ENCODE results near the gene DUOX1. TPM values are rescaled to one million over a fixed set of nuclear protein-coding genes. Genes with fewer than 3 reads are reported as not detected.
A peak's percentile ranks its signal among the peaks of the same experiment; 100 is the strongest.

DUOX1 gene
- total and polyA plus RNA-seq, 9 of the 15 experiments (the other 6 are each of a cell fraction or from before 2014, with no cell fraction given) = 0.01 to 0.22 (median 0.01) TPM; not detected in 6

GRCh38 chr15:45166834-45167630 lies 37.2 kb downstream of the DUOX1 start:
- ATAC-seq (peak; percentile 93), FAIRE-seq (peak; percentile 81), DNase-seq (ENCODE audit: extremely low read depth in 1 of 4, low spot score in 3 of 4) (peak; percentile 87 to 92 (median 88))
- WGBS (ENCODE audit: insufficient coverage, low coverage, missing lambda C conversion rate) = 1% methylated on average over 45 of the region's 79 CpGs
- intact Hi-C loops (cut with micrococcal nuclease) (loop anchor here (1.0 to 10.0 kb wide), 2 partner anchors 31 to 448 kb away; no protein-coding TSS in a partner anchor), in situ Hi-C loops (cut with MboI) (no loop called here)
- Histone ChIP-seq H3K9ac (ENCODE audit: insufficient read depth in 1 of 2, low read depth in 2 of 2, low read length in 2 of 2) (peak overlapping the region; percentile 82 to 97), H4K20me1 (replicated peaks; ENCODE audit: control insufficient read depth, insufficient read depth, low read length) (peaks cover 5% of the 10 kb centered on the region; the same call in 1 of the 2 replicates), H3K4me2 (ENCODE audit: insufficient read depth, low read length) (peak overlapping the region; percentile 76), H3K4me1 (replicated peaks in 1 of 2; ENCODE audit: control insufficient read depth in 2 of 2, insufficient read depth in 2 of 2, low read length in 2 of 2) (peaks cover 31 to 49% of the 10 kb centered on the region in 2 experiments), H3K36me3 (ENCODE audit: control insufficient read depth, insufficient read depth, low read length) (no peaks in the 10 kb centered on the region), H3K9me1 (ENCODE audit: control insufficient read depth, insufficient read depth, low read length) (no peaks in the 10 kb centered on the region), H3K27me3 (ENCODE audit: control insufficient read depth in 2 of 2, insufficient read depth in 2 of 2, low read length in 2 of 2) (no peaks in the 10 kb centered on the region), H3K79me2 (ENCODE audit: control insufficient read depth, insufficient read depth, low read length) (peaks cover 3% of the 10 kb centered on the region; the same call in 1 of the 3 replicates), H2AFZ (ENCODE audit: low read depth, low read length) (peak overlapping the region; percentile 95), H3K4me3 (peak overlapping the region; percentile 69), H3K9me3 (replicated peaks; ENCODE audit: control insufficient read depth, insufficient read depth, low read depth, low read length) (no peaks in the 10 kb centered on the region), H3K27ac (ENCODE audit: extremely low read depth, low read depth, low read length) (peak overlapping the region; percentile 86)
- BruUV-seq (replicated peaks) = no TSS peak
- ChIA-PET POLR2A (interaction anchor here (1.5 to 2.2 kb wide), 2 partner anchors 10 to 17 kb away, joined by 4 to 8 read pairs; no protein-coding TSS in a partner anchor), CTCF (ENCODE audit: low intra/inter-chr PET ratio) (interaction anchor here (0.6 to 3.0 kb wide), 2 partner anchors 291 to 422 kb away, joined by 3 to 14 read pairs; no protein-coding TSS in a partner anchor)
- TF ChIP-seq ZNF165 (CRISPR knock-in tag; IDR thresholded peaks at IDR 0.05; ENCODE audit: borderline replicate concordance) (no peak), ZNF263 (CRISPR knock-in tag; IDR thresholded peaks at IDR 0.05; ENCODE audit: borderline replicate concordance) (no peak), HDAC2 (IDR thresholded peaks at IDR 0.05) (0 out of 2 replicates have a peak, but pooled peaks have one; percentile 31), ZSCAN32 (CRISPR knock-in tag; IDR thresholded peaks at IDR 0.05) (no peak), GABPA (tag; conservative IDR thresholded peaks at IDR 0.05; ENCODE audit: low read depth) (peak; percentile 56; the same call in 1 of the 2 replicates), ZBTB2 (IDR thresholded peaks at IDR 0.05) (no peak), GATAD2B (IDR thresholded peaks at IDR 0.05; ENCODE audit: borderline replicate concordance) (peak; percentile 77; the same call in 1 of the 2 replicates), PML (IDR thresholded peaks at IDR 0.05; ENCODE audit: low read length) (peak; percentile 25; the same call in 1 of the 2 replicates), GABPB1 (CRISPR knock-in tag; IDR thresholded peaks at IDR 0.05) (no peak), E2F3 (CRISPR knock-in tag; IDR thresholded peaks at IDR 0.05) (peak; percentile 90), FOXM1 (IDR thresholded peaks at IDR 0.05; ENCODE audit: low read depth) (no peak), FOXM1 (CRISPR knock-in tag; IDR thresholded peaks at IDR 0.05; ENCODE audit: low read depth) (peak; percentile 36; the same call in 1 of the 2 replicates), NFRKB (IDR thresholded peaks at IDR 0.05; ENCODE audit: low read depth) (no peak), MNT (conservative IDR thresholded peaks at IDR 0.05) (peak in 1 of 2 experiments; percentile 46; a peak in 1 of 4 replicates), SLC30A9 (CRISPR knock-in tag; IDR thresholded peaks at IDR 0.05) (no peak), HCFC1 (IDR thresholded peaks at IDR 0.05; ENCODE audit: low read depth, low read length) (peak; percentile 43; the same call in 1 of the 2 replicates), ARID1B (IDR thresholded peaks at IDR 0.05) (peak; percentile 40; the same call in 1 of the 2 replicates), POLR2A (conservative IDR thresholded peaks at IDR 0.05) (peak; percentile 71), POLR2G (IDR thresholded peaks at IDR 0.05; ENCODE audit: low read depth, low read length) (peak; percentile 90), ZNF24 (IDR thresholded peaks at IDR 0.05) (peak; percentile 30; the same call in 1 of the 2 replicates), RCOR1 (IDR thresholded peaks at IDR 0.05; ENCODE audit: borderline replicate concordance in 1 of 2, low read depth in 2 of 2, low read length in 2 of 2) (peak in 1 of 2 experiments; percentile 11; a peak in 1 of 4 replicates)
